ENCODE measurements around the gene SPINK4. TPM values are rescaled to one million over a fixed set of nuclear protein-coding genes. Genes with fewer than 3 reads are reported as not detected.

The SPINK4 gene
- total RNA-seq, 4 donors from 2014 or later: not detected

GRCh38 chr9:33264003-33264472 is 24.1 kb downstream of the SPINK4 start:
- 0 to 1% methylated on average over 22 to 32 of the region's 37 CpGs for WGBS, 2 donors
- intact Hi-C loops (cut with DNase I): no loop called here
- H3K27ac ChIP-seq: peak overlapping the region; percentile 94 to 99 (median 96)
- no peaks in the 10 kb centered on the region for H3K9me3 ChIP-seq
- H3K4me3 ChIP-seq: peak overlapping the region; percentile 67 to 98 (median 80)
- peak; percentile 49 for DNase-seq
- H3K27me3 ChIP-seq: no peaks in the 10 kb centered on the region
- TF ChIP-seq POLR2A (IDR thresholded peaks at IDR 0.05): no peak
- no peak for TF ChIP-seq CTCF (IDR thresholded peaks at IDR 0.05)
- H3K36me3 ChIP-seq: peaks cover 20 to 70% (median 20%) of the 10 kb centered on the region in 3 donors
- H3K4me1 ChIP-seq: peaks cover 12 to 48% (median 28%) of the 10 kb centered on the region in 3 donors

GRCh38 chr9:33264473-33265177 is 24.7 kb downstream of the SPINK4 start, which contains the start of the genes BAG1 and CHMP5:
BAG1 (minus strand) TSS chr9:33264708.
CHMP5 (plus strand) TSS chr9:33265049; CDS start chr9:33265079, 30 bp downstream.
- peak; percentile 98 for DNase-seq
- Histone ChIP-seq H3K36me3 (peaks cover 19 to 70% (median 20%) of the 10 kb centered on the region in 3 donors), H3K27me3 (no peaks in the 10 kb centered on the region), H3K27ac (peak within 1 kb of the TSS; percentile 94 to 99 (median 96)), H3K4me1 (peaks cover 12 to 48% (median 28%) of the 10 kb centered on the region in 3 donors), H3K9me3 (no peaks in the 10 kb centered on the region), H3K4me3 (peak within 1 kb of the TSS; percentile 67 to 98 (median 80))
- WGBS, 2 donors: 0% methylated on average over 4 to 27 of the region's 67 CpGs
- intact Hi-C loops (cut with DNase I): no loop called here
- TF ChIP-seq CTCF (IDR thresholded peaks at IDR 0.05) (peak in 5 of 6 experiments; percentile 35 to 73 (median 47)), POLR2A (IDR thresholded peaks at IDR 0.05) (peak in 3 of 4 donors; percentile 80 to 93 (median 91))

- TF ChIP-seq POLR2A (IDR thresholded peaks at IDR 0.05): no peak
- WGBS, 2 donors: 18 to 21% methylated on average over 12 to 13 of the region's 13 CpGs
- intact Hi-C loops (cut with DNase I): no loop called here
- H3K27me3 ChIP-seq: no peaks in the 10 kb centered on the region
- H3K36me3 ChIP-seq: peaks cover 12 to 70% (median 14%) of the 10 kb centered on the region in 3 donors
- peaks cover 12 to 48% (median 28%) of the 10 kb centered on the region in 3 donors for H3K4me1 ChIP-seq
- DNase-seq: no peak
- peak overlapping the region; percentile 67 to 98 (median 80) for H3K4me3 ChIP-seq
- no peaks in the 10 kb centered on the region for H3K9me3 ChIP-seq
- peak overlapping the region; percentile 94 to 99 (median 96) for H3K27ac ChIP-seq
Observed at GRCh38 chr9:33265211-33265865, 25.4 kb downstream of the SPINK4 start.

- DNase-seq: no peak
- Histone ChIP-seq H3K27ac (peak overlapping the region in 1 of 4 donors; percentile 26), H3K9me3 (no peaks in the 10 kb centered on the region), H3K27me3 (no peaks in the 10 kb centered on the region), H3K4me1 (peaks cover 12 to 40% (median 28%) of the 10 kb centered on the region in 3 donors), H3K36me3 (peaks cover 13 to 70% (median 22%) of the 10 kb centered on the region in 3 donors), H3K4me3 (no peak overlapping the region)
- TF ChIP-seq POLR2A (IDR thresholded peaks at IDR 0.05) (no peak), CTCF (IDR thresholded peaks at IDR 0.05) (no peak)
- intact Hi-C loops (cut with DNase I): no loop called here
Observed at GRCh38 chr9:33267151-33267767, 27.3 kb downstream of the SPINK4 start.

GRCh38 chr9:33270146-33270545 is 30.2 kb downstream of the SPINK4 start:
- H3K36me3 ChIP-seq: peaks cover 13 to 92% (median 29%) of the 10 kb centered on the region in 3 donors
- no peak overlapping the region for H3K4me3 ChIP-seq
- H3K27me3 ChIP-seq: no peaks in the 10 kb centered on the region
- TF ChIP-seq CTCF (IDR thresholded peaks at IDR 0.05): no peak
- no peak for TF ChIP-seq POLR2A (IDR thresholded peaks at IDR 0.05)
- WGBS, 2 donors: 81 to 90% methylated on average over 3 of the region's 3 CpGs
- no peak overlapping the region for H3K27ac ChIP-seq
- intact Hi-C loops (cut with DNase I): no loop called here
- H3K9me3 ChIP-seq: no peaks in the 10 kb centered on the region
- no peak for DNase-seq
- H3K4me1 ChIP-seq: peaks cover 9 to 26% (median 18%) of the 10 kb centered on the region in 3 donors
